HUES48 (cell line): Measurements from ENCODE around the gene NHP2.

Experiments used
- H3K27ac ChIP-seq: one replicate; pipeline ENCODE4 v1.7.0; 2013; ENCODE audit warnings: low read depth, low read length, inconsistent platforms
- H3K27me3 ChIP-seq: 2 replicates; pipeline ENCODE4 v1.6.1; 2013; ENCODE audit warnings: mild to moderate bottlenecking, low read length; ENCODE audit not compliant: control insufficient read depth, insufficient read depth
- H3K36me3 ChIP-seq: 2 replicates; pipeline ENCODE4 v1.6.1; 2013; ENCODE audit warnings: low read length; ENCODE audit not compliant: control insufficient read depth, insufficient read depth
- H3K4me1 ChIP-seq: 2 replicates; pipeline ENCODE4 v1.6.1; 2013; ENCODE audit warnings: mild to moderate bottlenecking, low read length; ENCODE audit not compliant: control insufficient read depth, insufficient read depth
- H3K4me3 ChIP-seq: 2 replicates; pipeline ENCODE4 v1.5.1; 2013; ENCODE audit warnings: mild to moderate bottlenecking, low read depth, low read length
- H3K9ac ChIP-seq: 2 replicates; pipeline ENCODE4 v1.6.1; 2013; ENCODE audit warnings: mild to moderate bottlenecking, low read depth, low read length, moderate library complexity
- H3K9me3 ChIP-seq: 2 replicates; pipeline ENCODE4 v1.6.1; 2013; ENCODE audit warnings: low read length; ENCODE audit not compliant: control insufficient read depth, insufficient read depth

NHP2 gene

DNA sequence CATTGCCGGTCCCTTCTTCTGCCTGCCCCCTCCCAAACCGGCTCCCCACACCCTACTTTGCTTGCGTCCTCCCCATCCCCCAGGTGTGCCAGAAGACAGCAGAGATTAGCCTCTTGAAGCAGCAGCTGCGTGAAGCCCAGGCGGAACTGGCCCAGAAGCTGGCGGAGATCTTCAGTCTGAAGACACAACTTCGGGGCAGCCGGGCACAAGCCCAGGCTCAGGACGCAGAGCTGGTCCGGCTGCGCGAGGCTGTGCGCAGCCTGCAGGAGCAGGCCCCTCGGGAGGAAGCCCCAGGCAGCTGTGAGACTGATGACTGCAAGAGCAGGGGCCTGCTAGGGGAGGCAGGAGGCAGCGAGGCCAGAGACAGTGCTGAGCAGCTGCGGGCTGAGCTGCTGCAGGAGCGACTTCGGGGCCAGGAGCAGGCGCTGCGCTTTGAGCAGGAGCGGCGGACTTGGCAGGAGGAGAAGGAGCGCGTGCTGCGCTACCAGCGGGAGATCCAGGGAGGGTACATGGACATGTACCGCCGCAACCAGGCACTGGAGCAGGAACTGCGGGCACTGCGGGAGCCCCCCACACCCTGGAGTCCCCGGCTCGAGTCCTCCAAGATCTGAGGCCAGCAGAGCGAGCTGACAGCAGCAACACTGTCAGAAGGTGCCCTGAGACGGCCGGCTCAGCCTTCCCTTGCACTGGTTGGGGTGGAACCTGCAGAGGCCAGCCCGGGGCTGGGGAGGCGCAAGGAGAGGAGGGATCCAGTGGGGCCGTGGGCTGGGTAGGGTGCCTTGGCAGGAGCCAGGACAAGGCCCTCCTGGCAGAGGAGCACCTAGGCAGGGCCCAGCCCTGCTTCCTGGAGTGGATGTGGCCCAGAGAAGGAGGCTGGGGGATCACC lies 32.1 kb downstream of the NHP2 start:
- H3K36me3 ChIP-seq = peaks cover 46% of the 10 kb centered on the region
- no peak overlapping the region for H3K4me3 ChIP-seq
- H3K4me1 ChIP-seq = peaks cover 29% of the 10 kb centered on the region
- H3K27ac ChIP-seq = no peak overlapping the region
- no peaks in the 10 kb centered on the region for H3K27me3 ChIP-seq
- no peaks in the 10 kb centered on the region for H3K9me3 ChIP-seq
- no peak overlapping the region for H3K9ac ChIP-seq

DNA sequence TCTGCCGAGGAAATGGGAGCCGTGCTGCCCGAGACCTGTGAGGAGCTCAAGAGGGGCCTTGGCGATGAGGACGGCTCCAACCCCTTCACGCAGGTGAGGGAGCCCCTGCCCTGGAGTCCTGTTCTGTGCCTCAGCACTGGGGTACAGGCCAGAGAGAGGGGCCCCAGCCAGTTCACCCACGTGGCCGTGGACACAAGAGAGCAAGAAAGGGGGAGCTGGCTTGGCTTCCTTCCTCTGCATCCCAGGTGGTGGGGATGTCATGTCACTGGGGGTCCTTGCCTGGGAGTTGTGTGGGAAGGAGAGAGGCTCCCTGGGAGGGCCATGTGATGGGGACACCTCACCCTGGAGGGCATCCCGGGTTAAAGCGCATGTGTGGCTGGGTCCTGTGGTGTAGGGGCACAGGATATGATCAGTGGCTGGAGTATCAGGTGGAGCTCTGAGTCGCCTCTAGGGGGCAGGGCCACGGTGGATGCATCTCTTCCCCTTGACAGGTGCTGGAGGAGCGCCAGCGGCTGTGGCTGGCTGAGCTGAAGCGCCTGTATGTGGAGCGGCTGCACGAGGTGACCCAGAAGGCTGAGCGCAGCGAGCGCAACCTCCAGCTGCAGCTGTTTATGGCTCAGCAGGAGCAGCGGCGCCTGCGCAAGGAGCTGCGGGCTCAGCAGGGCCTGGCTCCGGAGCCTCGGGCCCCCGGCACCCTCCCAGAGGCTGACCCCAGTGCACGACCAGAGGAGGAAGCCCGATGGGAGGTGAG lies 32.9 kb downstream of the NHP2 start:
- Histone ChIP-seq H3K27ac (no peak overlapping the region), H3K4me3 (no peak overlapping the region), H3K36me3 (peaks cover 46% of the 10 kb centered on the region), H3K4me1 (peaks cover 36% of the 10 kb centered on the region), H3K9me3 (no peaks in the 10 kb centered on the region), H3K9ac (no peak overlapping the region), H3K27me3 (no peaks in the 10 kb centered on the region)

DNA sequence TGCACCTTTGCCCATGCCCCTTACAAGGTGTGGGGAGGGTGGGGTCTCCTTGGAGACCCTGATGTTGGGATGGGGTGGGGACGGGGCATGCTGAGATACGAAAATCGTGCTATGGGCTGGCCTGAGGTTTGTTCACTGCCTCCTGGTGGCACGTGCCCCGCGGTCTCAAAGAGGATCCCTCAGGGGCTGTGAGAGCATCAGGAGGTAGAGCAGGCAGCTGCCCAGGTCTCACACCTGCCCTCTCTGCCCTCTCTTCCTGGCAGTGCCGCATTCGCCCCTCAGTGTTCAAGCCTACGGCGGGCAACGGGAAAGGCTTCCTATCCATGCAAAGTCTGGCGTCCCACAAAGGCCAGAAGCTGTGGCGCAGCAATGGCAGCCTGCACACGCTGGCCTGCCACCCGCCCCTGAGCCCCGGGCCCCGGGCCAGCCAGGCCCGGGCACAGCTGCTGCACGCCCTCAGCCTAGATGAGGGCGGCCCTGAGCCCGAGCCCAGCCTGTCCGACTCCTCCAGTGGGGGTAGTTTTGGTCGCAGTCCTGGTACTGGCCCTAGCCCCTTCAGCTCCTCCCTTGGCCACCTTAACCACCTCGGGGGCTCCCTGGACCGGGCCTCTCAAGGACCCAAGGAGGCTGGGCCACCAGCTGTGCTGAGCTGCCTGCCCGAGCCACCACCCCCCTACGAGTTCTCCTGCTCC lies 33.6 kb downstream of the NHP2 start:
- peaks cover 37% of the 10 kb centered on the region for H3K4me1 ChIP-seq
- H3K27me3 ChIP-seq = no peaks in the 10 kb centered on the region
- H3K9me3 ChIP-seq = no peaks in the 10 kb centered on the region
- peaks cover 46% of the 10 kb centered on the region for H3K36me3 ChIP-seq
- no peak overlapping the region for H3K9ac ChIP-seq
- no peak overlapping the region for H3K4me3 ChIP-seq
- no peak overlapping the region for H3K27ac ChIP-seq

DNA sequence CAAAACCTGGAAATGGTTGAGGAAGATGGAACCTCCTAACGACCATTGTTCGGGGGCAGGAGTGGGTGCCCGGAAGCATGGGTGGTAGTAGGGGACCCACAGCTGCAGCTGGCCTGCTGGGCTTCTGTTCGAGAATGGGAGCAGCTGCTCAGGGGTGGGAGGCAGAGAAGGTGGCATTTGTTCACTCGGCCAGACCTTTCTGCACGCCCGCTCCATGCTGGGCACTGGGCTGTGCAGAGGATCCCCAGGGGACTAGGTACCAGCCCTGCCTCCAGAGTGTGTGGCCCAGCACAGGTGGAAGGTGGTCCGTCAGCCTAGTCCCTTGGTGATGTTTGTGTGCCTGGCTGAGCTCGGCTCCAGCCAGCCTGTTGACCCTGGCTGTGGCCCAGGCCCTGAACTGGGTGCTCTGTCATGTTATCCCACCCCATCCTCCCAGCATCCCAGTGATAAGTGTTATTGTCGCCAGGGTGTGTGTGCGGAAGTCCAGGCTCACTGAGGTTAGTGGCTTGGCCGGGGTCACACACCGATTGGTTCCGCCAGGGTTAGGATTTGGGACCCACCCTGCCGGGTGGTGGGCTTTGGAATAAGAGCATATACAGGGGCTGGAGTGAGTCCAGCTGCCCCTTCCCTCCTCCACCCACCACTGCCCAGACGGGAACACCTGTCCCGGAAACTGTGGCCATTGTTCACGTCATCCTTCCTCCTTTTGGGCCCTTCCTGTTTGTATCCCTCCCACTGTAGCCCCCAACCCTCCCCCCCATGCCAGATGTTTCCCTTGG lies 35.6 kb downstream of the NHP2 start:
- H3K4me3 ChIP-seq = no peak overlapping the region
- peaks cover 30% of the 10 kb centered on the region for H3K4me1 ChIP-seq
- H3K9me3 ChIP-seq = no peaks in the 10 kb centered on the region
- no peak overlapping the region for H3K27ac ChIP-seq
- no peaks in the 10 kb centered on the region for H3K27me3 ChIP-seq
- peaks cover 37% of the 10 kb centered on the region for H3K36me3 ChIP-seq
- H3K9ac ChIP-seq = no peak overlapping the region

DNA sequence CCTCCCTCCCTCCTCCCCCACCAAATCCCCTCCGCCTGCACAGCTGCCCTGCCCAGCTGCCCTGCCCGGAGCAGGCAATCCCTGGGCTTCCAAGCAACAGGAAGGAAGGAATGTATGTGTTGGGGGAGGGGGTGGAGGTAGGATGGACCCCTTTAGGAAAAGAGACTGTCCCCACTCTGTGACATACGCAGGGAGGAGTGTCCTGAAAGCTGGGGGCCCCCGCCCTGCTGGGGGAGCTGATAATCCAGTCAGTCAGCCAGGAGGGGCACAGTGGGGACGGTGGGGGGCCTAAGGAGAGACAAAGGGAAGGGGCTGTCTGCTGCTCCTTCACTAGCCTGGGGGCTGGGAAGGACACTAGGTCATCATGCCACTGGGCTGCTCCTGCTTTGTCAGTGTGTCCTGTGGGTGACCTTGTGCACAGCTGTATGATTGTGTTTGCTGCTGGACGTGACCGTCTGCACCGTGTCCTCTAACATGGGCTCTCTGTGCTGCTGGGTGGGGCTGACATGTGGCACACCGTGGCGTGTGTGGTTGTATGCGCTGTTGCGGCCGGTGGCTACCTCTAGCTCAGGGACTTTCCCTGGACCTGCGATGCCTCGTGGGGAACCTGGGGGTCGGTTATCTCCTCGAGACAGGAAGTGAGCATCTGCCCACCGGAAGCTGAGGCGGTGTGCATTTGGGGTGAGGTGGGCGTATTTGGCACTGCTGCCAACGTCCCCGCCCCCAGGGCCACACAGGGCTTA lies 37.4 kb downstream of the NHP2 start:
- Histone ChIP-seq H3K27ac (peak overlapping the region; percentile 92), H3K4me1 (peaks cover 26% of the 10 kb centered on the region), H3K4me3 (peak overlapping the region; percentile 97), H3K27me3 (no peaks in the 10 kb centered on the region), H3K9ac (peak overlapping the region; percentile 48), H3K9me3 (no peaks in the 10 kb centered on the region), H3K36me3 (peaks cover 19% of the 10 kb centered on the region)

DNA sequence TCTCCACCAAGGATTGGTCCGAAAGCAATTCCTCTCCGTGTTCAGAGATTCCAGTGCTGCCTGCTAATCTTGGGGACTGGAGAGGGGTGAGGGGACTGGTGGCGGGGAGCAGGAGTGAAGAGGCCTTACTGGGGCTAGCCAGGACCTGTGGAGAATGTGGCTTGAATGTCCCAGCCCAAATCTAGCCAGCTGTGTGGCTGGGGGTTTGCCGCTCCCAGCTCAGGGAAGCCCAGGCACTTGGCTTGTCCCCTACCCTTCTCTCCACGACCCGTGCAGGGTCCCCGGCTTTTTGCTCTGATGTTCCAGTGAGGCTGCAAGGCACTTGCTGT lies 37.9 kb downstream of the NHP2 start:
- H3K27ac ChIP-seq = peak overlapping the region; percentile 92
- peaks cover 15% of the 10 kb centered on the region for H3K36me3 ChIP-seq
- H3K27me3 ChIP-seq = no peaks in the 10 kb centered on the region
- H3K9me3 ChIP-seq = no peaks in the 10 kb centered on the region
- H3K4me1 ChIP-seq = peaks cover 26% of the 10 kb centered on the region
- peak overlapping the region; percentile 66 for H3K9ac ChIP-seq
- H3K4me3 ChIP-seq = peak overlapping the region; percentile 97

DNA sequence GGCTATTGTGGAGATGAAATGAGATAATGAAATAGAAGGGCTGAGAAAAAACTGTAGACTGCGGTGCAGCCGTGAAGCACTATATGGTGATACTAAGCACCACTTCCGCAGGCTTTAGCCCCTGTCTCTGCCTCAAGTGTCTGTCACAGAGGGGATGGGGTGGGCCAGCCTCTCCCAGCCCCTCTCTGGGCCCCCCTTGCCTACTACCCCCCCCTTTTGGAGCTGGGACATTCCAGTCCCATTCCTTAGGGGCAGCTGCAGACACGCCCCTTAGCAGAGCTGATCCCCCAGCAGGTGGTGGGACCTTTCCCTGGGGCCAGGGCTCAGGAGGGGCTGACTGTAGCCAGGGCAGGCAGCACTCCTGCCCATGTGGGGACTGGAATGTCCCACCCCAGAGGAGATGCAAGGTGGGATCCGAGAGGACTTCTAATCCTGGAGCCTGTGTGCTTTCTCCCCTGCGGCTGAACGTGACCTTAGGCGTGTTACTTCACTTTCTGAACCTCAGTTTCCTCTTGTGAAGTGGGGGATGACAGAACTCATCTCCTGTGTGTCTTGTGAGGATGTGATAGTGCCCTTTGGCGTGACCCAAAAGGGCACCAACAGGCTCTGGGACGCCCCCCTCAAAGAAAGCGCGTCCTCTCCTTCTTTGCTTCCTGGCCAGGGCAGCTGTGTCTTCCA lies 38.4 kb downstream of the NHP2 start:
- H3K36me3 ChIP-seq = peaks cover 13% of the 10 kb centered on the region
- no peaks in the 10 kb centered on the region for H3K9me3 ChIP-seq
- peaks cover 26% of the 10 kb centered on the region for H3K4me1 ChIP-seq
- no peaks in the 10 kb centered on the region for H3K27me3 ChIP-seq
- H3K9ac ChIP-seq = peak overlapping the region; percentile 66
- H3K27ac ChIP-seq = peak overlapping the region; percentile 92
- peak overlapping the region; percentile 97 for H3K4me3 ChIP-seq

DNA sequence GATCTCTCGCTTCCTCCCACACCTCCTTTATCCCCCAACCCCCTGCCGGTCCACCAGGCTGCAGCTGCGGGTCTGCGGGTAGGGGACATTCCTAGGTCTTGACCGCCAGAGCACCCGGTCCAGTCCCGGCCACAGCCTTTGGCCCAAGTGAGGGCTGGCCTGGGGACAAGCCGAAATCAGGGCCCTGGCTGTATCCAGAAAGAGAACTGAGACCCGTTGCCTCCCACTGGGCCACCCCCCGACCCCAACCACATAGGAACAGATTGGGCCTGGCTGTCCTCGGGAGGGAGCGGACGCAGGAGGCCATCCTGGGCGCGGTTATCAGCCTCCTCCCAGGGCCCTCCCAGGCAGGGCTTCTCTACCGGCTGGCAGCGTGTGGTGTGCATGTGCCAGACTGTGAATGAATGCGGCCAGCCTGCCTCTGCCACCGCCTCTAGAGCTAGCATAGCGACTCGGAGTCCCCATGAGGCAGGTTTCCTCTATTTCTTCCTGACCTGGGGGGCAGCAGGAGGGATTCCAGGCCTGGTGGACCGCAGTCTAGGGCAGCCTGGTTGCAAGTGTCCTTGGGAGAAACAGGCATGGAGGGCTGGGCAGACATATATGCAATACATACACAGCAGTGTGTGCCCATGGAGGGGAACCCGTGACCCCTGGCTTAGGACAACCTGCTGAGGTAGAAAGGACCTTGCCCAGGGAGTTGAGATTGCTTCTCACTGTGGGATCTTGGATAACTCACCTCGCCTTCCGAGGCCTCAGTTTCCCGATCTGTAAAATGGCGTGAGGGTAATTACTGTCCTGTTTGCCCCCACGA lies 39.2 kb downstream of the NHP2 start:
- H3K9ac ChIP-seq = peak overlapping the region; percentile 64
- peaks cover 26% of the 10 kb centered on the region for H3K4me1 ChIP-seq
- H3K36me3 ChIP-seq = peaks cover 5% of the 10 kb centered on the region; the same call in 1 of the 2 replicates
- H3K9me3 ChIP-seq = no peaks in the 10 kb centered on the region
- peak overlapping the region; percentile 97 for H3K4me3 ChIP-seq
- no peaks in the 10 kb centered on the region for H3K27me3 ChIP-seq
- peak overlapping the region; percentile 92 for H3K27ac ChIP-seq

DNA sequence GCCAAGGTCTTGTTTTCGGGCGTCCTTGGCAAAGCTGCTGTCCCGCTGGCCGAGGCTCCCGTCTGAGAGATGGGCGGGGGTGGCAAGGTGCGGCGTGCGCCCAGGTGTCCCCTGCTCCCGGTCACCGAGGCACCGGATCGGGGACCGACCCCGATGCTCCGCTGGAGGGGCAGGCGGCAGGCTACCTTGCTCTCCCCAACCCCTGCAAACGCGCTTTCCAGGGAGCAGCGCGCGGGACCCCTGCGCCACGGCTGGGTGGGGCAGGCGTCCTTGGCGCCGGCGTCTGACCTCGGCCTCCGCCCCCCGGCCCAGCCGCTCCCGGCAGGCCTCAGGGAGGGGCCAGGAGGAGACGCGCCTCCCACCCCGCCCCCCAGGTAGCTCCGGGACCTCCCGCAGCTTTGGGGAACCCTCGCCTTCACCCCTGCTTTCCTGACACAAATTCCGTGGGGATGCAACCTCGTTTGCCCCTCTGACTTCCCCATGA lies 39.8 kb downstream of the NHP2 start:
- H3K9me3 ChIP-seq = no peaks in the 10 kb centered on the region
- peak overlapping the region; percentile 92 for H3K27ac ChIP-seq
- H3K27me3 ChIP-seq = no peaks in the 10 kb centered on the region
- H3K9ac ChIP-seq = peak overlapping the region; percentile 64
- H3K4me1 ChIP-seq = peaks cover 26% of the 10 kb centered on the region
- peak overlapping the region; percentile 97 for H3K4me3 ChIP-seq
- H3K36me3 ChIP-seq = no peaks in the 10 kb centered on the region
